Activated naive CD8-positive, alpha-beta T cell treated with anti-CD3 and anti-CD28 coated beads for 36 hours (primary cell): ENCODE data around the gene DEUP1. TPM values are rescaled to one million over a fixed set of nuclear protein-coding genes. Genes with fewer than 3 reads are reported as not detected.

Source experiments
- DNase-seq: peaks from one replicate; pipeline ENCODE4 v3.0.0; 2021
- H3K27ac Mint-ChIP-seq: one replicate; pipeline ENCODE4 v1.8.0; 2022; ENCODE audit warnings: mild to moderate bottlenecking, moderate library complexity, mixed read lengths
- H3K27me3 Mint-ChIP-seq: one replicate; pipeline ENCODE4 v1.8.0; 2022; ENCODE audit warnings: mild to moderate bottlenecking, mixed read lengths
- H3K36me3 Mint-ChIP-seq: one replicate; pipeline ENCODE4 v1.8.0; 2021; ENCODE audit warnings: mild to moderate bottlenecking, mixed read lengths
- H3K4me1 Mint-ChIP-seq: one replicate; pipeline ENCODE4 v1.8.0; 2021; ENCODE audit warnings: mixed read lengths
- H3K4me3 Mint-ChIP-seq: one replicate; pipeline ENCODE4 v1.8.0; 2022; ENCODE audit warnings: mild to moderate bottlenecking, moderate library complexity, mixed read lengths
- H3K9me3 Mint-ChIP-seq: one replicate; pipeline ENCODE4 v1.8.0; 2022; ENCODE audit warnings: mixed read lengths
- total RNA-seq, 2 experiments: library from RNA; stranded (reverse); gene quantifications; one replicate each; pipeline ENCODE4 v1.2.3, GENCODE V29; 2021

DEUP1 gene
- total RNA-seq, 2 experiments from 2014 or later, result not detected

DNA sequence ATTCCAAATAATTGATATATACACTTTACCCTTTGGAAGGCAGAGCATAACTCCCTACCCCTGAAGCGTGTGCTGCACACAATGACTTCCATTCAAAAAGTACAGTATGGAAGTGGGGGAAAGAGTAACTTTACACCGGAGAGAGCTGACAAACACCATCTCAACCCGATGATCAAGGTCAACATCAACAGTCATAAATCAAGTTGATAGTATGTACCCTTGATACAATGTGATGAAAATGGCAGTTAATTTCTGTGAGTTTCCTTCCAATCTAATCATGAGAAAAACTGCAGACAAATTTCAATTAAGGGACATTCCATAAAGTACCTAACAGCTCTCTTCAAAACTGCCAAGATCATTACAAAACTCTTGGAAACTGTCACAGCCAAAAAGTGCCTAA is 6.0 kb upstream of the DEUP1 start:
- DNase-seq, result no peak
- H3K36me3 Mint-ChIP-seq, result no peaks in the 10 kb centered on the region
- no peak overlapping the region for H3K4me3 Mint-ChIP-seq
- peaks cover 4% of the 10 kb centered on the region for H3K9me3 Mint-ChIP-seq
- peaks cover 15% of the 10 kb centered on the region for H3K27me3 Mint-ChIP-seq
- H3K4me1 Mint-ChIP-seq, result no peaks in the 10 kb centered on the region
- H3K27ac Mint-ChIP-seq, result no peak overlapping the region

DNA sequence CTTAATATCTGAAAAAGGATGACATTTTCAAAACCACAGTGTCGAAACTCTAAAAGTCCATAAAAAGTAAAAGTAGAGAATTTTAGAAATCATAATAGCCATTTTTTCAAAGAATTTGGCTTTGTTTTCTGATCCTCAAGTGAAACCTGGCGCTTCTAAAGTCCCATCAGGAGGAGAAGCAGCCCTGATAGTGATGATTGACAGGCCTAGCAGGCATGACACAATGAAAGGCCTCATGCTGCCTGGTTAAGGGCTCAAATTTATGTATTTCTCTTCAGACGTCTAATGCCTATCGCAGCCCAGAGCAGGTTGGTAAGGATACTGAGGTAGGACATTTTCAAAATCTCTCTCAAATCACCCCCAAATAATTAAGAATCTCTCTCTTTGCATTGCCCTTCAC is 3.9 kb upstream of the DEUP1 start:
- no peak overlapping the region for H3K4me3 Mint-ChIP-seq
- H3K27me3 Mint-ChIP-seq, result peaks cover 33% of the 10 kb centered on the region
- peaks cover 4% of the 10 kb centered on the region for H3K9me3 Mint-ChIP-seq
- H3K36me3 Mint-ChIP-seq, result no peaks in the 10 kb centered on the region
- peaks cover 4% of the 10 kb centered on the region for H3K4me1 Mint-ChIP-seq
- no peak overlapping the region for H3K27ac Mint-ChIP-seq
- no peak for DNase-seq

DNA sequence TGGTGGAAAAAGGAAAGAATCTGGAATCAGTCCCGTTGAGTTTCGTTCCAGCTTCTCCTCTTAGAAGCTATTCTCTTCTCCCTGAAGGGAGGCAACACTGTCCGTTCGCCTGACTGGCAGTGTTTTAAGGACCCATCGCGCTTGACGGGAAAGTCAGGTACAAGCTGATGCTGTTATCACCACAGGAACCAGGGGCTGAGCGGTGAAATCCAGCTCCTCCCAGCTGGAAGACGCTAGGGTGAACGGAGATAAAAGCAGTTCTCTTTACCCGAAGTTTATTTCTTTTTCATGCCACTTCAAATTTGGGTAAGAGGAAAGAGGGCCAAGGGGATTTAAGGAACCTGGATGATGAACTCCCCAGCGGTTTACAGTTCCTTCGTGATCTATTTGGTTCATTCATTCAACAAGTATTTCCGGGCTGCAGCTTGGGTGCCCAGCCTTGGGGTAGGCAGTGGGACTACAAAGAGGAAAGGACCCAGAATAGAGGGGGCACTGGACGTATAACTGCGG is 551 bp upstream of the DEUP1 start:
- H3K4me1 Mint-ChIP-seq, result peaks cover 4% of the 10 kb centered on the region
- H3K27ac Mint-ChIP-seq, result no peak overlapping the region
- H3K4me3 Mint-ChIP-seq, result peak overlapping the region; percentile 34
- H3K36me3 Mint-ChIP-seq, result no peaks in the 10 kb centered on the region
- no peak for DNase-seq
- H3K9me3 Mint-ChIP-seq, result peaks cover 4% of the 10 kb centered on the region
- H3K27me3 Mint-ChIP-seq, result peaks cover 53% of the 10 kb centered on the region

DNA sequence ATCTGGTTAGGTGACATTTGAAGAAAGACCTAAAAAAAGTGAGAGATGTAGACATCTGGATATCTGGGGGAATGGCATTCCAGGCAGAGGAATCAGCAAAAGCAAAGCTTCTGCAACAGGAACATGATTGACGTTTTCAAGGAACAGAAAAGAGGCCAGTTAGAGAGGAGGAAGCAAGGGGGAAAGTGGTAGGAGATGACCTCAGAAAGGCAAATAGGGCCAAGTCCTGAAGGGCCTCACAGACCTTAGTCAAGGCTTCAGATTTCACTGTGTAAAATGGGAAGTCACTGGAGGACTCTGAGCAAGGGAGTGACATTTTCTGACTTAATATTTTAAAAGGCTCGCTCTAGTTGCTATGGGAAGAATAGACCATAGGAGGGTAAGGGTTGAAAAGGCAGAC is 9.7 kb downstream of the DEUP1 start:
- Mint-ChIP-seq H3K9me3 (no peaks in the 10 kb centered on the region), H3K27me3 (peaks cover 3% of the 10 kb centered on the region), H3K36me3 (no peaks in the 10 kb centered on the region), H3K27ac (no peak overlapping the region), H3K4me1 (no peaks in the 10 kb centered on the region), H3K4me3 (no peak overlapping the region)
- DNase-seq, result no peak

DNA sequence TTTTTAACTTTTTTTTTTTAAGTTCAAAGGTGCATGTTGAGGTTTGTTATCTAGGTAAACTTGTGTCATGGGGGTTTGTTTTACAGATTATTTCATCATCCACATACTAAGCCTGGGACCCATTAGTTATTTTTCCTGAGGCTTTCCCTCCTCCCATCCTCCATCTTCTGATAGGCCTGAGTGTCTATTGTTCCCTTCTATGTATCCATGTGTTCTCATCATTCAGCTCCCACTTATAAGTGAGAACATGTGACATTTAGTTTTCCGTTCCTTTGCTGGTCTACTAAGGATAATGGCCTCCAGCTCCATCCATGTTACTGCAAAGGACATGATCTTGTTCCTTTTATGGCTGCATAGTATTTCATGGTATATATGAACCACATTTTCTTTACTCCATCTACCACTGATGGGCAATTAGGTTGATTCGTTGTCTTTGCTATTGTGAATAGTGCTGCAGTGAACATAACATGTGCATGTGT is 14.4 kb downstream of the DEUP1 start:
- Mint-ChIP-seq H3K27me3 (peaks cover 11% of the 10 kb centered on the region), H3K36me3 (no peaks in the 10 kb centered on the region), H3K9me3 (no peaks in the 10 kb centered on the region), H3K27ac (no peak overlapping the region), H3K4me3 (no peak overlapping the region), H3K4me1 (no peaks in the 10 kb centered on the region)
- DNase-seq, result no peak

DNA sequence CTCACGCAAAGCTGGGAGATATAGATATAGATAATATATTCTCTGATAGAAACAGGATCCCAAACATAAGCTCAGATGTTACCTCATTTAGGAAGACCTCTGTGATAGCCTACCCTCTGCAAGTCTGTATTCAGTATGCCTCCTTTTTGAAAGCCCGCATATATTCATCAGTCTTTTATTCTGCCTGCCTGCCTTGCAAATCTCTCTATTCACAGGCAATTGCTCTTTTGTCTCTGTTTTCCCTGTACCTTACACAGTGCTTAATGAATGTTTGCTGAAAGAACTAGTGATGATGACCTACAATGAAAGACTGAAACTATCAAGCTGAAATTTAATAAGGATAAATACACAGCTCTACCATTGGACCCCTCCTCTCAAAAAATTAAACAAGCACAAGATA is 18.4 kb downstream of the DEUP1 start:
- Mint-ChIP-seq H3K27me3 (peaks cover 14% of the 10 kb centered on the region), H3K27ac (no peak overlapping the region), H3K4me1 (no peaks in the 10 kb centered on the region), H3K4me3 (no peak overlapping the region), H3K9me3 (no peaks in the 10 kb centered on the region), H3K36me3 (no peaks in the 10 kb centered on the region)
- no peak for DNase-seq

DNA sequence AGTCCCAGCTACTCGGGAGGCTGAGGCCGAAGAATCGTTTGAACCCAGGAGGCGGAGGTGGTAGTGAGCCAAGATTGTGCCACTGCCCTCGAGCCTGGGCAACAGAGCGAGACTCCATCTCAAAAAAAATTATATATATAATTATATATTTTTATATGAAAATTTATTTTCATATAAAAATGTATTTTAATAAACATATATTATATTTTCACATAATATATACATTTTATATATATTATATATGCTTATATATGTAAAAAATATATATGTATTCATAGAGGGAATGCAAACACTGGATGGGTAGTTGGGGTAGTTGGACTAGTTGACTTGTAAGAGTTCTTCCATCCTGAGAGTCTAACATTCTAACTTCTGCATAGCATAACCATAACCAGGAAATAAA is 20.3 kb downstream of the DEUP1 start:
- DNase-seq, result no peak
- Mint-ChIP-seq H3K4me1 (no peaks in the 10 kb centered on the region), H3K27me3 (peaks cover 14% of the 10 kb centered on the region), H3K4me3 (no peak overlapping the region), H3K9me3 (peaks cover 5% of the 10 kb centered on the region), H3K36me3 (no peaks in the 10 kb centered on the region), H3K27ac (no peak overlapping the region)

DNA sequence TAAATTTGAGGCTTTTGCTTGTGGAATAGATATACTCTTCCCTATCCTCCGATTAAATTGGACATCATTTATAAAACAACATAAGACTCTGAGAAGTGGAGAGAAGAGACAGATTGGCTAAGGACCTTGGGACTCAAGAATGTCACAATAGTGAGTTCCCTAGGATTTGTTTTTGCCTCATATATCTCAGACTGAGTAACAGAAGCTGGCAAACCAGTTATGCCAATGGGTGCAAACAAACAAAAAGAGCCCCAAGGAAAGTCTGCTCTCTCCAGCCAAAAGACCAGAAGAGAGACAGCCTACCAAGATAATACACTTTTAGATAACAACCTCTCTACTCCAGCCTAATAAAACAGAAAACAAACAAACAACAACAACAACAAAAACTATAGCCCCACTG is 28.9 kb downstream of the DEUP1 start:
- Mint-ChIP-seq H3K4me1 (no peaks in the 10 kb centered on the region), H3K27ac (no peak overlapping the region), H3K27me3 (peaks cover 3% of the 10 kb centered on the region), H3K9me3 (peaks cover 10% of the 10 kb centered on the region), H3K36me3 (peaks cover 1% of the 10 kb centered on the region), H3K4me3 (no peak overlapping the region)
- no peak for DNase-seq

DNA sequence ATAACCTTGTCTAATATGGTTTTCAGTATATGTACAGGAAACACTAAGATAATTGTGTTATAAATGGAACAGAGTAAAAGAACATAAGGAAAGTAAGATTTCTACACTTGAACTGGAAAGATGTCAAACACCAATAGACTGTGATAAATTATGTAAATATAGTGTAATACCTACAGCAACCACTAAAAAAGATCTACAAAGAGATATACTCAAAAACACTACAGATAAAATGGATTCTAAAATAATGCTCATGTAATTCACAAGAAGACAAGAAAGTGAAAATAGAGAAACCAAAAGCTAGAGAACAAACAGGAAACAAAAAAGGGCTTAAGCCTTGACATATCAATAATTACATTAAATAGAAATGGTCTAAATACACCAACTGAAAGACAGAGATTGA is 30.9 kb downstream of the DEUP1 start:
- Mint-ChIP-seq H3K9me3 (peaks cover 10% of the 10 kb centered on the region), H3K27me3 (peaks cover 4% of the 10 kb centered on the region), H3K36me3 (peaks cover 1% of the 10 kb centered on the region), H3K27ac (no peak overlapping the region), H3K4me3 (no peak overlapping the region), H3K4me1 (no peaks in the 10 kb centered on the region)
- no peak for DNase-seq

DNA sequence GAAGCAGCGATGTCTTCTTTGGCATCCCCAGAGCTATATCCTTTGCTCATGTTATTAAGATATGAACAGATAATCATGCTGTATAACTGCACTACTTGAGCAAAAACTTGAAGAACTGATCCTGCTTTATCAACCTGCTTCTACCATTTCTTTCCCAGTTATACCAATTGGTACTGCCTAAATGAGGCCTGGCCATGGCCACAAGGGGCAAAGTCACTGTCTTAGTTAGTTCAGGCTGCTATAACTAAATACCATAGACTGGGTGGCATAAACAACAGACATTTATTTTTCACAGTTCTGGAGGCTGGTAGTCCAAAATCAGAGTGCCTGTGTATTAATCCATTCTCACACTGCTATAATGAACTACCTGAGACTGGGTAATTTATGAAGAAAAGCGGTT is 37.5 kb downstream of the DEUP1 start:
- Mint-ChIP-seq H3K36me3 (no peaks in the 10 kb centered on the region), H3K9me3 (peaks cover 7% of the 10 kb centered on the region), H3K27me3 (peaks cover 4% of the 10 kb centered on the region), H3K4me1 (no peaks in the 10 kb centered on the region), H3K4me3 (no peak overlapping the region), H3K27ac (no peak overlapping the region)
- DNase-seq, result no peak

DNA sequence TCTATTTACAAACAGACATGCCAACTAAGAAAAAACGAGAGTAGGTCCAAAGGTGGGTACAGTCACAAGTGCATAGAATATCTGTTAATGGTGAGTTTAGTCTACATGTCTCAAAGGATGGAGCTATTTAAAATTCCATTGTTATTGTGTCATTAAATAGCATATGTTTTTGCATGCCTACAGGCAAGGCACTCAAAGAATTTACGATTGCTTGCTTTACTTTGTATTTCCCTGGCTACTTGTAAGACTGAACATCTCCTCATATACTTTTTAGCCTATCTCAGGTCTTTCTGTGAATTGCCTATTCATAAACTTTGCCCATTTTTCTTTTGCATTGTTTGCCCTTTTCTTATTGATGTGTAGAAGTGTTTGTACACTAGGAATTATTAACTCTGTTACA is 39.7 kb downstream of the DEUP1 start:
- no peak overlapping the region for H3K27ac Mint-ChIP-seq
- H3K9me3 Mint-ChIP-seq, result peaks cover 7% of the 10 kb centered on the region
- H3K36me3 Mint-ChIP-seq, result no peaks in the 10 kb centered on the region
- DNase-seq, result no peak
- H3K27me3 Mint-ChIP-seq, result no peaks in the 10 kb centered on the region
- H3K4me3 Mint-ChIP-seq, result no peak overlapping the region
- no peaks in the 10 kb centered on the region for H3K4me1 Mint-ChIP-seq

DNA sequence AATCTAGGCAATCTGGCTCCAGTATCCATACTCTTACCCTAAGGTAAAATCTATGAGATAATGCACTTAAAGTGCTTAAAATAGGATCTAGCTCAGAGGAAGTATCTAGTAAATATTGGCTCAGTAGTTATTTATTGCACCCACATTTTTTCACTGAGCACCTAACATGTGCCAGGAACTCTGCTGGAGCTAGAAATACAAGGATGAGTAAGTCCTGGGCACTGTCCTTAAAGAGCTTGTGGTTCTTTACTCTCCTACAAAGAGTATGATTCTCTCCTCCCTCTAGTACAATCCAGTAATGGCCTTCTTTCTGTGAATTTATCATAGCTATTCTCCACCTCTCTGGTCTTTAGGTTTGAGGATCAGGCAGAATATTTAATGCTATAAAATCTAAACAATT is 59.2 kb downstream of the DEUP1 start:
- H3K36me3 Mint-ChIP-seq, result no peaks in the 10 kb centered on the region
- no peak for DNase-seq
- no peaks in the 10 kb centered on the region for H3K4me1 Mint-ChIP-seq
- no peak overlapping the region for H3K4me3 Mint-ChIP-seq
- peaks cover 16% of the 10 kb centered on the region for H3K27me3 Mint-ChIP-seq
- no peak overlapping the region for H3K27ac Mint-ChIP-seq
- H3K9me3 Mint-ChIP-seq, result no peaks in the 10 kb centered on the region

DNA sequence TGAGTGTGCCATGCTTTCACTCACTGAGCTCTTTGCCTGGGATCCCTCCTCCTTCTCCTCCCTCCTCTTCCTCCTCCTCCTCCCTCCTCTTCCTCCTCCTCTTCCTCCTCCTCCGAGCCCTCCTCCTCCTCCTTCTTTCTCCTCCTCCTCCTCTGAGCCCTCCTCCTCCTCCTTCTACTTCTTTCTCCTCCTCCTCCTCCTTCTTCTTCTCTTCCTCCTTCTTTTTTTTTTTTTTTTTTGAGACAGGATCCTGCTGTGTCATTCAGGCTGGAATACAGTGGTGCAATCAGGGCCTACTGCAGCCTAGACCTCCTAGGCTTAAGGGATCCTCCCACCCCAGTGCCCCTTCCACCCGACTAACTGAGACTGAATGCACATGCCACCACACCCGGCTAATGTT is 62.3 kb downstream of the DEUP1 start:
- Mint-ChIP-seq H3K27me3 (peaks cover 16% of the 10 kb centered on the region), H3K4me1 (no peaks in the 10 kb centered on the region), H3K9me3 (no peaks in the 10 kb centered on the region), H3K4me3 (no peak overlapping the region), H3K27ac (no peak overlapping the region), H3K36me3 (no peaks in the 10 kb centered on the region)
- DNase-seq, result no peak

DNA sequence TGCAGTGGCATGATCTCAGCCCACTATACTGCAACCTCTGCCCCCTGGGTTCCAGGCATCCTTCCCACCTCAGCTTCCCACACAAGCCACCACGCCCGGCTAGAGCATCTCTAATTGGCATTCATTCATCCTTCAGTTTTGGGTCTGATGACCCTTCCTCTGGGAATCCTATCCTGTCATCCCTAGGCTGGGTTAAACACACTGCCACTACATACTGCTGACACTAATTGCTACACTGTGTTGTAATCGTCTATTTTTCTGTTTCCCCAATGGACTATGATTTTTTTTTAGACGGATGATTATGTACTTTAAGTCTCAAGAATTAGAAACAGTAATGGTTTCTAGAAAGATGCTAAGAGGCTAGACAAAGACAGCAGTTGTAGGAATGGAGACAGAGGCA is 62.8 kb downstream of the DEUP1 start:
- Mint-ChIP-seq H3K27me3 (peaks cover 12% of the 10 kb centered on the region), H3K36me3 (no peaks in the 10 kb centered on the region), H3K4me3 (no peak overlapping the region), H3K9me3 (no peaks in the 10 kb centered on the region), H3K4me1 (no peaks in the 10 kb centered on the region), H3K27ac (no peak overlapping the region)
- DNase-seq, result no peak

DNA sequence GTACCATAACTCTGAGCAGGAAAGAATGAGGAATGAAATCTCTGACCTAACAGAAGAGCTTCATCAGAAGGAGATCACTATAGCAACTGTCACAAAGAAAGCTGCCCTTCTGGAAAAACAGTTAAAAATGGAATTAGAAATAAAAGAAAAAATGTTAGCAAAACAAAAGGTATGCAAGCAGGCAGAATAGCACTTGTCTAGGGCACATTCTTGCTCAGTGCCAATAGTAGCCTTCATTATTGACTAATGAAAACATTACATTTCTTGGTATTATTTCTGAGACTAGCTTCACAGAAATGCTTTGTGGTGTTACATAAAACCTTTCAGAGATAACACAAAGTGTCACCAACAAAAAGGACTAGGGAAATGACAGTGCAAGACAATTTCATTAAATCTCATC is 63.9 kb downstream of the DEUP1 start:
- Mint-ChIP-seq H3K27ac (no peak overlapping the region), H3K36me3 (no peaks in the 10 kb centered on the region), H3K4me3 (no peak overlapping the region), H3K27me3 (peaks cover 7% of the 10 kb centered on the region), H3K9me3 (no peaks in the 10 kb centered on the region), H3K4me1 (no peaks in the 10 kb centered on the region)
- DNase-seq, result no peak

DNA sequence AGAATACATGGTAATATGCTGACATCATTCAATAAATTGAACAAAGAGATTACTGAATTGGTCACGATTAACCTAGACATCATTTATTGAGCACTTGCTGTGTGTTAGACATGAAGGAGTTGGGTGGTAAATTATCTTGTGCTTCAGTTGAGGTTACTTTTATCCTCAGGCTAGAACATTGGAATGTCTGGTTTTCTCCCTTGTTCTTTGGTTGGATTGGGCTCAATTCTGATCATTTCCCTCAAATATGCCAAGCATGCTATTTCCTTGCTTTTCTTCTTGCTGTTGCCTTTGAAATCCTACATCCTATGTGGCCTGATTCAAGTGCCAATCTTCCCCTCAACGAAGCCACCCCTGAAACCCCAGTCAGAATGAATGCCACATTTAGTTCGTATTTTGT is 65.8 kb downstream of the DEUP1 start:
- no peaks in the 10 kb centered on the region for H3K4me1 Mint-ChIP-seq
- no peak overlapping the region for H3K4me3 Mint-ChIP-seq
- no peaks in the 10 kb centered on the region for H3K36me3 Mint-ChIP-seq
- no peak for DNase-seq
- H3K27ac Mint-ChIP-seq, result no peak overlapping the region
- no peaks in the 10 kb centered on the region for H3K9me3 Mint-ChIP-seq
- H3K27me3 Mint-ChIP-seq, result peaks cover 7% of the 10 kb centered on the region

DNA sequence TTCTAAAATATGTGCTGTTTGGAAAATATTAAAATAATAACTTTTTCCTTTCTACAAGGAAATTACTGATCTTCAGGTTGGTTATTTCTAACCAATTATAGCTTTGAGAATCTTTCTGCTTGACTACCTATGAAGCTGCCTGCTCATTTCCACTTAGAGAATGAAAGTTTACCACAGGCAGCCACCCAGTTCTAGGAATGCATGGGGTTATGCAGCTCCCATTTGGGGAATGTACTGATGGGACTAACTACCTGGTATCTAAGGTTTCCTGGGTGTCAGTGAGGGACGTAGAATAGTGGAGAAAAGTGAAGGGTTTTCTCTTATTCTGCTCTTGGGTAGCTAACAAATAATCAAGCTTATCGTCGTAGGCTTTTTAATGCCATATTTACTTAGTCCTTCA is 73.4 kb downstream of the DEUP1 start:
- H3K4me1 Mint-ChIP-seq, result no peaks in the 10 kb centered on the region
- H3K9me3 Mint-ChIP-seq, result peaks cover 2% of the 10 kb centered on the region
- no peak overlapping the region for H3K4me3 Mint-ChIP-seq
- H3K27me3 Mint-ChIP-seq, result peaks cover 5% of the 10 kb centered on the region
- no peak overlapping the region for H3K27ac Mint-ChIP-seq
- no peak for DNase-seq
- H3K36me3 Mint-ChIP-seq, result no peaks in the 10 kb centered on the region
